GM12878 (cell line): ENCODE data around the gene RGS6. TPM values are rescaled to one million over a fixed set of nuclear protein-coding genes. Genes with fewer than 3 reads are reported as not detected.
A peak's percentile ranks its signal among the peaks of the same experiment; 100 is the strongest.

Experiments used
- ATAC-seq: fragments of 200-7000 bp; cut with Tn5 transposase; 3 replicates; pipeline ENCODE4 v1.9.1; 2020; ENCODE audit warnings: mild to moderate bottlenecking, moderate library complexity
- BruUV-seq: library from RNA; stranded (reverse); fragments of 400-500 nt; replicated peaks from 2 replicates; lab custom pipeline; 2021; lab: Mats Ljungman, UMichigan
- CTCF ChIA-PET: fragments of 300-600 bp; sonication (Branson Sonifier 250); formaldehyde crosslinking; extraction: SDS; loops from one replicate; lab custom pipeline; 2021; ENCODE audit warnings: inconsistent platforms; lab: Yijun Ruan, JAX
- POLR2A ChIA-PET: fragments of 350-600 bp; formaldehyde crosslinking; extraction: SDS; loops from one replicate; lab custom pipeline; 2021; ENCODE audit warnings: inconsistent platforms; lab: Charles Lee
- RAD21 ChIA-PET: fragments of 300-600 bp; sonication (Branson Sonifier 250); formaldehyde crosslinking; loops from one replicate; lab custom pipeline; 2023; ENCODE audit warnings: antibody characterized with exemption; ENCODE audit not compliant: unreplicated experiment; lab: Charles Lee
- SMC1A ChIA-PET: fragments of 300-600 bp; sonication (Branson Sonifier 250); formaldehyde crosslinking; loops from one replicate; lab custom pipeline; 2023; ENCODE audit not compliant: unreplicated experiment, uncharacterized antibody; lab: Charles Lee
- DNase-seq: peaks from one replicate; pipeline ENCODE4 v3.0.0-alpha.2; 2011; ENCODE audit warnings: low read depth, low spot score
- FAIRE-seq: peaks from 3 replicates; lab custom pipeline; 2011; peaks lifted over from hg19 to GRCh38; lab: Jason Lieb, UNC
- H2AFZ ChIP-seq: 2 replicates; pipeline ENCODE4 v1.6.0; 2011; ENCODE audit warnings: low read depth, low read length, control low read depth; ENCODE audit not compliant: control insufficient read depth
- H3K27ac ChIP-seq: 2 replicates; pipeline ENCODE4 v1.5.1; 2011; ENCODE audit warnings: control low read depth; ENCODE audit not compliant: control insufficient read depth, insufficient read depth
- H3K27me3 ChIP-seq, 2 experiments: replicated peaks in 1 of 2; 2 replicates each; pipeline versions ENCODE4 v1.6.0 to v1.6.1; 2011; ENCODE audit warnings: low read length in 1 of 2; ENCODE audit not compliant: control insufficient read depth in 2 of 2, insufficient read depth in 2 of 2
- H3K36me3 ChIP-seq, 2 experiments: 2 replicates each; pipeline ENCODE4 v1.5.1; 2011; ENCODE audit warnings: low read length in 1 of 2; ENCODE audit not compliant: control insufficient read depth in 2 of 2, insufficient read depth in 2 of 2
- H3K4me1 ChIP-seq: 2 replicates; pipeline ENCODE4 v1.6.1; 2011; ENCODE audit warnings: mild to moderate bottlenecking, low read length, moderate library complexity, mixed read lengths; ENCODE audit not compliant: control insufficient read depth, insufficient read depth
- H3K4me2 ChIP-seq: 2 replicates; pipeline ENCODE4 v1.6.0; 2011; ENCODE audit warnings: control low read depth; ENCODE audit not compliant: control insufficient read depth, insufficient read depth
- H3K4me3 ChIP-seq: fragments of 200-600 bp; sonication (generic); 2 replicates; pipeline ENCODE4 v1.5.1; 2016
- H3K79me2 ChIP-seq: 2 replicates; pipeline ENCODE4 v1.6.0; 2011; ENCODE audit warnings: low read length; ENCODE audit not compliant: control insufficient read depth, insufficient read depth
- H3K9ac ChIP-seq: 2 replicates; pipeline ENCODE4 v1.8.0; 2011; ENCODE audit warnings: low read length, control low read depth, mixed read lengths; ENCODE audit not compliant: control insufficient read depth, insufficient read depth
- H3K9me3 ChIP-seq: replicated peaks from 3 replicates; pipeline ENCODE4 v1.5.1; 2011; ENCODE audit warnings: mild to moderate bottlenecking, low read length; ENCODE audit not compliant: control insufficient read depth, insufficient read depth
- H4K20me1 ChIP-seq: 2 replicates; pipeline ENCODE4 v1.6.0; 2011; ENCODE audit not compliant: control insufficient read depth, insufficient read depth
- ATF3 ChIP-seq: IDR thresholded peaks from 2 replicates; pipeline ENCODE4 v1.6.1; 2011; ENCODE audit warnings: low read depth, mild to moderate bottlenecking, low read length, moderate library complexity, borderline replicate concordance; ENCODE audit errors: extremely low read depth
- CEBPZ ChIP-seq: fragments of 150-350 bp; IDR thresholded peaks from 2 replicates; pipeline ENCODE4 v1.6.1; 2016; ENCODE audit warnings: low read depth, low read length
- CREB1 ChIP-seq: IDR thresholded peaks from 2 replicates; pipeline ENCODE4 v1.6.1; 2012; ENCODE audit warnings: low read depth, mild to moderate bottlenecking, inconsistent platforms
- MEF2B ChIP-seq: fragments of 450-650 bp; IDR thresholded peaks from 2 replicates; pipeline ENCODE4 v1.6.1; 2018; ENCODE audit warnings: mild to moderate bottlenecking, moderate library complexity; ENCODE audit not compliant: partially characterized antibody, poor library complexity, severe bottlenecking
- SMARCA5 ChIP-seq: fragments of 450-650 bp; IDR thresholded peaks from 2 replicates; pipeline ENCODE4 v1.6.1; 2017; ENCODE audit warnings: mild to moderate bottlenecking
- ZNF274 ChIP-seq: IDR thresholded peaks from one replicate; pipeline ENCODE4 v1.8.0; 2011; ENCODE audit not compliant: insufficient read length, insufficient read depth
- in situ Hi-C: fragments of 300-500 bp; cut with MboI; formaldehyde crosslinking; loops from 9 replicates; pipeline ENCODE4 v1.14.3; 2018; ENCODE audit warnings: mixed read lengths
- intact Hi-C: fragments of 100-400 bp; cut with micrococcal nuclease; formaldehyde crosslinking; loops from one replicate; pipeline ENCODE4 v1.14.2; 2022; ENCODE audit not compliant: unreplicated experiment
- polyA plus RNA-seq, 11 experiments: library from polyadenylated mRNA; depleted of rRNA in 4 of 11; unstranded in 6 of 11; stranded (reverse) in 5 of 11; fragments of >200 nt; fragmentation: Nextera tagmentation in 4 of 11; fragmentation: Illumina TruSeq in 1 of 11; extraction: Ambion mirVana in 4 of 11; extraction: Trizol in 1 of 11; gene quantifications; 1 replicate in 1 of 11; 2 replicates in 10 of 11; pipeline versions ENCODE4 v1.2.1 to v1.2.3, GENCODE V29; 2011 to 2016; ENCODE audit warnings: inconsistent platforms in 2 of 11, missing spikeins in 2 of 11, low read depth in 1 of 11
- total RNA-seq, 4 experiments: library from RNA; depleted of rRNA in 3 of 4; stranded (reverse); fragments of >200 nt in 3 of 4; fragmentation: Illumina TruSeq in 1 of 4; extraction: Trizol in 1 of 4; gene quantifications; 2 replicates each; pipeline versions ENCODE4 v1.2.1 to v1.2.3, GENCODE V29; 2013 to 2021

The RGS6 gene
- total and polyA plus RNA-seq, 10 of the 15 experiments (the other 5 are each of a cell fraction or from before 2014, with no cell fraction given), result 3.9 to 18.1 (median 12.4) TPM

GRCh38 chr14:72464226-72464625 lies 532.0 kb downstream of the RGS6 start (continued):
- no peak for TF ChIP-seq MEF2B
- TF ChIP-seq, all 136 proteins: peak for 0

- ChIA-PET SMC1A (interaction anchor here (1.7 kb wide), 1 partner anchor 11 kb away, joined by 6 read pairs; no protein-coding TSS in a partner anchor), CTCF (interaction anchor here (1.0 to 1.1 kb wide), 2 partner anchors 9 to 11 kb away, joined by 3 read pairs; no protein-coding TSS in a partner anchor), RAD21 (interaction anchor here (0.6 kb wide), 1 partner anchor 1490 kb away, joined by 4 read pairs; no protein-coding TSS in a partner anchor), POLR2A (interaction anchor here (0.5 kb wide), 1 partner anchor 9 kb away, joined by 6 read pairs; no protein-coding TSS in a partner anchor)
- Histone ChIP-seq H3K9me3 (peaks cover 3% of the 10 kb centered on the region), H3K27me3 (no peaks in the 10 kb centered on the region), H4K20me1 (no peaks in the 10 kb centered on the region), H3K36me3 (no peaks in the 10 kb centered on the region), H3K27ac (no peak overlapping the region), H3K4me3 (no peak overlapping the region), H3K79me2 (no peaks in the 10 kb centered on the region), H3K9ac (no peak overlapping the region), H3K4me1 (no peaks in the 10 kb centered on the region), H2AFZ (no peak overlapping the region), H3K4me2 (no peak overlapping the region)
- no peak for FAIRE-seq
- no peak for ATAC-seq
- intact Hi-C loops (no loop called here), in situ Hi-C loops (no loop called here)
- no peak for DNase-seq
- no peak for TF ChIP-seq CEBPZ
- no peak for TF ChIP-seq ZNF274
- TF ChIP-seq CREB1, result no peak
- TF ChIP-seq ATF3, result no peak
- peak; percentile 48; the same call in 1 of the 2 replicates for TF ChIP-seq SMARCA5
- BruUV-seq, result no TSS peak
Measured at GRCh38 chr14:72466325-72466724, 534.1 kb downstream of the RGS6 start.
